Calu3 (cell line): ENCODE measurements around the gene C1orf21. TPM values are rescaled to one million over a fixed set of nuclear protein-coding genes. Genes with fewer than 3 reads are reported as not detected.

Experiments
- BruUV-seq: library from RNA; stranded (reverse); fragments of 400-500 nt; replicated peaks from 2 replicates; lab custom pipeline; 2021; lab: Mats Ljungman, UMichigan
- CTCF ChIA-PET: fragments of 300-600 bp; sonication (Branson Sonifier 250); formaldehyde crosslinking; loops from one replicate; lab custom pipeline; 2022; ENCODE audit warnings: antibody characterized with exemption; lab: Charles Lee
- DNase-seq: peaks from one replicate; pipeline ENCODE4 v3.0.0; 2022
- H3K27ac Mint-ChIP-seq: one replicate; pipeline ENCODE4 v1.8.0; 2022; ENCODE audit warnings: mixed read lengths; ENCODE audit not compliant: unreplicated experiment
- H3K27me3 Mint-ChIP-seq: one replicate; pipeline ENCODE4 v1.8.0; 2022; ENCODE audit warnings: mixed read lengths; ENCODE audit not compliant: unreplicated experiment
- H3K36me3 Mint-ChIP-seq: one replicate; pipeline ENCODE4 v1.8.0; 2022; ENCODE audit warnings: mild to moderate bottlenecking, moderate library complexity, mixed read lengths; ENCODE audit not compliant: insufficient read depth, unreplicated experiment
- H3K4me1 Mint-ChIP-seq: one replicate; pipeline ENCODE4 v1.8.0; 2022; ENCODE audit warnings: mild to moderate bottlenecking, low read depth, mixed read lengths; ENCODE audit not compliant: unreplicated experiment
- H3K4me3 Mint-ChIP-seq: one replicate; pipeline ENCODE4 v1.8.0; 2022; ENCODE audit warnings: mild to moderate bottlenecking, low read depth, moderate library complexity, mixed read lengths; ENCODE audit not compliant: unreplicated experiment
- H3K9me3 Mint-ChIP-seq: one replicate; pipeline ENCODE4 v1.8.0; 2022; ENCODE audit warnings: low read depth, mixed read lengths; ENCODE audit not compliant: unreplicated experiment
- CTCF ChIP-seq: fragments of 200-600 bp; IDR thresholded peaks from one replicate; pipeline ENCODE4 v1.8.0; 2022; ENCODE audit warnings: antibody characterized with exemption; ENCODE audit not compliant: unreplicated experiment
- intact Hi-C: fragments of 100-400 bp; cut with micrococcal nuclease; formaldehyde crosslinking; loops from one replicate; pipeline ENCODE4 v1.10.0; 2022; ENCODE audit not compliant: unreplicated experiment
- total RNA-seq: library from RNA; stranded (reverse); gene quantifications from 2 replicates; pipeline ENCODE4 v1.2.3, GENCODE V29; 2022

The C1orf21 gene
- total RNA-seq, 1 experiment from 2014 or later: 20.6 TPM

GRCh38 chr1:184614667-184615066 is 227.8 kb downstream of the C1orf21 start:
- Mint-ChIP-seq H3K9me3 (no peaks in the 10 kb centered on the region), H3K27me3 (no peaks in the 10 kb centered on the region), H3K4me1 (no peaks in the 10 kb centered on the region), H3K27ac (no peak overlapping the region), H3K4me3 (no peak overlapping the region), H3K36me3 (no peaks in the 10 kb centered on the region)
- no peak for TF ChIP-seq CTCF
- CTCF ChIA-PET: no interaction called here
- no peak for DNase-seq
- intact Hi-C loops: no loop called here
- BruUV-seq: no TSS peak

DNA sequence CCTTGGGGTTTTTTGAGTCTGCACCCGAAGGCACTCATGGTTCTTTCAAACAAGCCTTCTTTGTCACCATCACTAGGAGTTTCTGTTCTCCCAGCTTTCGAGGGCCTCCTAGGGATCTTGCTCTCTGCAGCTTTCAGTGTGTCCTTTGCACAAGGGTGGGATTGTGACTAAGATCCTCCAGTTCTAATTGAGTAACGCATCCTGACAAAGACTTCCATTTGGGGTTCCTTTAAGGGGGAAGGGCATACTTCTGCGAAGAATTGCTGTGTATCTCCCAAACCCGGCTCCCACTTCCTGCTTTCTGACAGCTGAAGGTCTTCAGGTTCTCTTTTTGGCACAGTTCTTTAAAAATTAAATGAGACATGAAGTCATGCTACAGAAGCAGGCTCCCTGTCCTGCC is 228.5 kb downstream of the C1orf21 start:
- Mint-ChIP-seq H3K4me3 (no peak overlapping the region), H3K36me3 (no peaks in the 10 kb centered on the region), H3K27ac (no peak overlapping the region), H3K9me3 (no peaks in the 10 kb centered on the region), H3K27me3 (no peaks in the 10 kb centered on the region), H3K4me1 (no peaks in the 10 kb centered on the region)
- no peak for DNase-seq
- CTCF ChIA-PET: no interaction called here
- no TSS peak for BruUV-seq
- no peak for TF ChIP-seq CTCF
- intact Hi-C loops: no loop called here

- intact Hi-C loops: no loop called here
Observed at GRCh38 chr1:184616504-184616903, 229.7 kb downstream of the C1orf21 start.

DNA sequence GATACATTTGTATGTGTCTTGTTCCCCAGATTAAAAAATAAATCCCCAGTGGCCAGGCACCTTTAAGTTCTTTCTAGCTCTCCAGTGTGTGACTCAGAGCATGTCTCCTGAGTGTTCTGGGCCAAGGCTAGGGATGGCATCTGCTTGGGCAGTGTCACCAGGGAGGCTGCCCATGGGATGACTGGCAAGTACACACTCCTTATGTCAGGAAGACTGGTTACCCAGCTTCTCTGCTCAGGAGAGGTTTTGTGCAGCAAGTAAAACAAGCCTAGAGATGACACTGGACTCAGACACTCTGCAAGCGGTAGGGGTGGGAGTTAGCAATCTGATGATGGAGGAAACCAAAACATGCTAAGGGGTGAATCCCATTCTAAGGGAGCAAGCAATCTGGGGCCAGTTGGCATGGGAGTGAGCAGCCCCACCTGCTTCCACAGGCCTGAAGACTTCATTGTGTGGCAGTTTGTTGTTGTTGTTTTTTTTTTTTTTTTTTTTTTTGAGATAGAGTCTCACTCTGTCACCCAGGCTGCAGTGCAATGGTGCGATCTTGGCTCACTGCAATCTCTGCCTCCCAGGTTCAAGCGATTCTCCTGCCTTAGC is 230.7 kb downstream of the C1orf21 start:
- CTCF ChIA-PET: interaction anchor here (0.8 kb wide), 1 partner anchor 875 kb away, joined by 6 read pairs; no protein-coding TSS in a partner anchor
- H3K9me3 Mint-ChIP-seq: no peaks in the 10 kb centered on the region
- intact Hi-C loops: no loop called here
- no TSS peak for BruUV-seq
- H3K27ac Mint-ChIP-seq: no peak overlapping the region
- DNase-seq: no peak
- no peaks in the 10 kb centered on the region for H3K36me3 Mint-ChIP-seq
- no peaks in the 10 kb centered on the region for H3K27me3 Mint-ChIP-seq
- no peaks in the 10 kb centered on the region for H3K4me1 Mint-ChIP-seq
- H3K4me3 Mint-ChIP-seq: no peak overlapping the region
- TF ChIP-seq CTCF: no peak

More at GRCh38 chr1:184616504-184616903, 229.7 kb downstream of the C1orf21 start:
- Mint-ChIP-seq H3K36me3 (no peaks in the 10 kb centered on the region), H3K9me3 (no peaks in the 10 kb centered on the region), H3K4me1 (no peaks in the 10 kb centered on the region), H3K4me3 (no peak overlapping the region), H3K27me3 (no peaks in the 10 kb centered on the region), H3K27ac (no peak overlapping the region)
- no TSS peak for BruUV-seq
- TF ChIP-seq CTCF: no peak
- DNase-seq: no peak
- CTCF ChIA-PET: interaction anchor here (0.7 kb wide), 1 partner anchor 23 kb away, joined by 3 read pairs; no protein-coding TSS in a partner anchor
